ENCODE results near the gene PCDHA4. TPM values are rescaled to one million over a fixed set of nuclear protein-coding genes. Genes with fewer than 3 reads are reported as not detected.

The PCDHA4 gene
- 0.22 and 0.27 TPM in 2 replicates for total RNA-seq

DNA sequence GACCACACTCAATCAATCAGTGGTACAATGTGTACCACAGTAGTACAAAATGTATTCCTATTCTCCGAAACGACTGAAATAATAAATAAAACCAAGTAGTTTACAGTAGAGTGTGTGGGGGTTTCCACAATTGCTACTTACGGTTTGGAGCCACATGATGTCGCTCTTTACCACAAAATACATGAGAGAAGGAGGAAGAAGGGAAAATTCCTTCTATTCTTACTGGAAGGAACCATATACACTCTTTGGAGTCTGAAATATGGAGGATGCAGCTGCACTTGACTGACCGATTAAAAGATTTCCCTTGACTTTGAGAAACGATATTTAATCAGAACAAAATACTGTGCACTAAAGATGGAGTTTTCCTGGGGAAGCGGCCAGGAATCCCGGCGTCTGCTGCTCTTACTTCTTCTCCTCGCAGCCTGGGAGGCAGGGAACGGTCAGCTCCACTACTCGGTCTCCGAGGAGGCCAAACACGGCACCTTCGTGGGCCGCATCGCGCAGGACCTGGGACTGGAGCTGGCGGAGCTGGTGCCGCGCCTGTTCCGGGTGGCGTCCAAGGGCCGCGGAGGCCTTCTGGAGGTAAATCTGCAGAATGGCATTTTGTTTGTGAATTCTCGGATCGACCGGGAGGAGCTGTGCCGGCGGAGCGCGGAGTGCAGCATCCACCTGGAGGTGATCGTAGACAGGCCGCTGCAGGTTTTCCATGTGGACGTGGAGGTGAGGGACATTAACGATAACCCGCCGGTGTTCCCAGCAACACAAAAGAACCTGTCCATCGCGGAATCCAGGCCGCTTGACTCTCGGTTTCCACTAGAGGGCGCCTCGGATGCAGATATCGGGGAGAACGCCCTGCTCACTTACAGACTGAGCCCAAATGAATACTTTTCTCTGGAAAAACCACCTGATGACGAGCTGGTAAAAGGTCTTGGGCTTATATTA, at the start of gene PCDHA4:
Gene PCDHA4 (plus strand): TSS at position 235 of the 942 bp plus-strand sequence.

DNA sequence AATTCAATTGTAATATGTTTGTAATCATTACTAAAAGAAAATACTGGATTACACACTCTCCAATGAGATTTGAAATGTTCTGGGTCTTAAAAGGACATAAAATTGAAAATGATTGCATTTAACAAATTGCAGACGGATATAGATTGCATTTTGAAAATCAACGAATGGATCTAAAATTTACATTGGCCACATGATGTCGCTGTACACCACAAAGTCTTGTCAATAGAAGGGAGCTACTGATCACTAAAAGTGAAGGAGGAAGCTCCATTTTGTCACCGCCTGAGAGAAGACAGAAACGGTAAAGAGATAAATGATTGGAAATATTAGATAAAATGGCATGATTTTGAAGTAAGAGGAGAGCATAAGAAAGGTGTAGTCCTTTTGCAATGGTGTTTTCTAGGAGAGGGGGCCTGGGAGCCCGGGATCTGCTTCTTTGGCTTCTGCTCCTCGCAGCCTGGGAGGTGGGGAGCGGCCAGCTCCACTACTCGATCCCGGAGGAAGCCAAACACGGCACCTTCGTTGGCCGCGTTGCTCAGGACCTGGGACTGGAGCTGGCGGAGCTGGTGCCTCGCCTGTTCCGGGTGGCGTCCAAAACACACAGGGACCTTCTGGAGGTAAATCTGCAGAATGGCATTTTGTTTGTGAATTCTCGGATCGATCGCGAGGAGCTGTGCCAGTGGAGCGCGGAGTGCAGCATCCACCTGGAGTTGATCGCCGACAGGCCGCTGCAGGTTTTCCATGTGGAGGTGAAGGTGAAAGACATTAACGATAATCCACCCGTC, 20.8 kb upstream of the PCDHA4 start, which contains the start of gene PCDHA1:
Gene PCDHA1 (plus strand): TSS at position 236 of the 782 bp plus-strand sequence.

DNA sequence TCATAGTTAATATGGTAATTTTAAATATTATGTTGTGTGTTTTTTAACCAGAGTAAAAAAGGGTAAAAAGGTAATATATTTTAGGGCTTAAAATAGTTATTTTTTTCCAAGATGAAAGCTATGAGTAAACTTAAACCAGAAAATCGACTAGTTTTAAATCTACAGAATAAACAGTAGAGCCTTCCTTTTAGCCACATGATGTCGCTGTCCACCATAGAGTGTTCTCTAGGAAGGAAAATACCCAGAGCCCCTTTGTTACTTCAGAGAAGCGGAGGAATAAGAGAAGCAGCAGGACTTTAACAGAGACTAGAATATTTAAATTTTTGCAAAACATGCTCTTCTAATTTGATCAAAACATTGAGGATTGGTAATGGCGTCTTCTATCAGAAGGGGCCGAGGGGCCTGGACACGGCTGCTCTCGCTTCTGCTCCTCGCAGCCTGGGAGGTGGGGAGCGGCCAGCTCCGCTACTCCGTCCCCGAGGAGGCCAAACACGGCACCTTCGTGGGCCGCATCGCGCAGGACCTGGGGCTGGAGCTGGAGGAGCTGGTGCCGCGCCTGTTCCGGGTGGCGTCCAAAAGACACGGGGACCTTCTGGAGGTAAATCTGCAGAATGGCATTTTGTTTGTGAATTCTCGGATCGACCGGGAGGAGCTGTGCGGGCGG, 12.1 kb upstream of the PCDHA4 start, which contains the start of gene PCDHA2:
Gene PCDHA2 (plus strand): TSS at position 258 of the 664 bp plus-strand sequence.

DNA sequence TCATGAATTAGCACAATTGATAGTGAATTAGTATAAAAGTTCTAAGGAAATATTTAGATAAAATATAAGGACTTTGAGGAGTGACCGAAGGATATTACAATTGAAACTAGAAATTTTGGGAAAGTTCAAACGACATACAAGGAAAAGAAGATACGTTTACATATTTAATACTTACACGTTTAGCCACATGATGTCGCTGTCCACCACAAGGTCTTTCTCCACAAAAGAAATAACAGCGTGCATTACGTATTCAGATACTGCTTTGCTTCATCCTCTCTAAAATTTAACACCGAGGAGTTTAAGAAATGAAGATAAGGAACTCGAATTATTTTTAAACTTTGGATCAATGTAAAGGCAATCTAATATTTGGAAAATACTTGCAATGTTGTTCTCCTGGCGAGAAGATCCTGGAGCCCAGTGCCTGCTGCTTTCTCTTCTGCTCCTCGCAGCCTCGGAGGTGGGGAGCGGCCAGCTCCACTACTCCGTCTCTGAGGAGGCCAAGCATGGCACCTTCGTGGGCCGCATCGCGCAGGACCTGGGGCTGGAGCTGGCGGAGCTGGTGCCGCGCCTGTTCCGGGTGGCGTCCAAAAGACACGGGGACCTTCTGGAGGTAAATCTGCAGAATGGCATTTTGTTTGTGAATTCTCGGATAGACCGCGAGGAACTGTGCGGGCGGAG, 5.9 kb upstream of the PCDHA4 start, which contains the start of gene PCDHA3:
Gene PCDHA3 (plus strand): TSS at position 242 of the 678 bp plus-strand sequence.

DNA sequence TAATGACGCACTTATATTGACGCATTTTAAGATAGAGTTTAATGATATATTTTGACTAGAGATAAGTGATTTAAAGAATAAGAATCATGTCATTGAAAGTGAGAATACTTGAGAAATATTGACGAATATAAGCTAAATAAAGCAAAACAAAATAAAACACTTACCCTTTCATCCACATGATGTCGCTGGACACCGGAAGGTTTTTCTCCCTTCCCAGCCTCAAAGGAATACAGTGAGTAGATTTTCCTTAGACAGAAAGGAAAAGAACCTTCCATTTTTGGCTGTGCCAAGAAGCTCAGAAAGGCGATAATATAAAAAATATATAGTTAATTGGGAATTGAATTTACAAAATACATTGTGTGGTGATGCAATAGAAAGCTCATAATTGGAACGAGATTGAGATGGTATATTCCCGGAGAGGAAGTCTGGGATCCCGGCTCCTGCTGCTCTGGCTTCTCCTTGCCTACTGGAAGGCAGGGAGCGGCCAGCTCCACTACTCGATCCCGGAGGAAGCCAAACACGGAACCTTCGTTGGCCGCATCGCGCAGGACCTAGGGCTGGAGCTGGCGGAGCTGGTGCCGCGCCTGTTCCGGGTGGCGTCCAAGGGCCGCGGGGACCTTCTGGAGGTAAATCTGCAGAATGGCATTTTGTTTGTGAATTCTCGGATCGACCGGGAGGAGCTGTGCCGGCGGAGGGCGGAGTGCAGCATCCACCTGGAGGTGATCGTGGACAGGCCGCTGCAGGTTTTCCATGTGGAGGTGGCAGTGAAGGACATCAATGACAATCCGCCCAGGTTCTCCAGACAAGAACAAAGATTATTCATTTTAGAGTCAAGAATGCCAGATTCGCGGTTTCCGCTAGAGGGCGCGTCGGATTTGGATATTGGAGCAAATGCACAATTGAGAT, 14.8 kb downstream of the PCDHA4 start, which contains the start of gene PCDHA5:
Gene PCDHA5 (plus strand): TSS at position 239 of the 906 bp plus-strand sequence.

DNA sequence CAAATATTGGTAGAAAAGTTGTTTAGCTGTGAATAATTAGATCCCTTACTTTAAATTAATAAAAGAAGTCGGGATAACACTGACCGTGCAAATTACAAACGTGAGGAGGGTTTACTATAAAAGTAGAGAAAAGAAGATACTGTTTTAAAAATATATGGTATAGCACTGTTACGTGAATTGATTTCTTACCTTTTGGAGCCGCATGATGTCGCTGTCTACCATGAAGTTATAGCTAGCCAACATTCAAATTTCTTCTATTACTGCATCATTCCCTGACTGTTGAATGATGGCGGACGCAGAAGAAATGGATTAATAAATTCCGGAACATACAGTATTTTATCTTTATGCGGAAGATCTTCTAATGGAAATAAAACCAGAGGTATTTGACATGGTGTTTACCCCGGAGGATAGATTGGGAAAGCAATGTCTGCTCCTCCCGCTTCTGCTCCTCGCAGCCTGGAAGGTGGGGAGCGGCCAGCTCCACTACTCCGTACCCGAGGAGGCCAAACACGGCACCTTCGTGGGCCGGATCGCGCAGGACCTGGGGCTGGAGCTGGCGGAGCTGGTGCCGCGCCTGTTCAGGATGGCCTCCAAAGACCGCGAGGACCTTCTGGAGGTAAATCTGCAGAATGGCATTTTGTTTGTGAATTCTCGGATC, 21.0 kb downstream of the PCDHA4 start, which contains the start of gene PCDHA6:
Gene PCDHA6 (plus strand): TSS at position 257 of the 658 bp plus-strand sequence. CDS start 132 bp downstream, at position 389.

DNA sequence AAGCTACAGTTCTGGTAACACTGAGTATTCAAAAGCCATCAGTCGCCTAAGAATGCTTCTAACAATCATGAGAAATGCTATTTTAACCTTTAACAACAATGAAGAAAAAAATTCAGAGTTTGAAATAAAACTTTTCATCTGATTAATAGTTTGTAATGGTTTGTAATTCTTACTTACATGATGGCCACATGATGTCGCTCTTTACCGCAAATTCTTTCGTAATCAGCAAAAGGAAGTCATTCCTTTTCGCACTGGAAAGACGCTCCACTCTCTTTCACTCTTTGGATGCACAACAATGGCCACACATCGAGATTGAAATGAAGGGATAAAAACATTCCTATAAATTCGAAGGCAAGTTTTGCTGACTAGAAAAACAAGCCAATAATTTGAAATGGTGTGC, 27.1 kb downstream of the PCDHA4 start, which contains the start of gene PCDHA7:
Gene PCDHA7 (plus strand): TSS at position 277 of the 400 bp plus-strand sequence. CDS start 115 bp downstream, at position 392.

DNA sequence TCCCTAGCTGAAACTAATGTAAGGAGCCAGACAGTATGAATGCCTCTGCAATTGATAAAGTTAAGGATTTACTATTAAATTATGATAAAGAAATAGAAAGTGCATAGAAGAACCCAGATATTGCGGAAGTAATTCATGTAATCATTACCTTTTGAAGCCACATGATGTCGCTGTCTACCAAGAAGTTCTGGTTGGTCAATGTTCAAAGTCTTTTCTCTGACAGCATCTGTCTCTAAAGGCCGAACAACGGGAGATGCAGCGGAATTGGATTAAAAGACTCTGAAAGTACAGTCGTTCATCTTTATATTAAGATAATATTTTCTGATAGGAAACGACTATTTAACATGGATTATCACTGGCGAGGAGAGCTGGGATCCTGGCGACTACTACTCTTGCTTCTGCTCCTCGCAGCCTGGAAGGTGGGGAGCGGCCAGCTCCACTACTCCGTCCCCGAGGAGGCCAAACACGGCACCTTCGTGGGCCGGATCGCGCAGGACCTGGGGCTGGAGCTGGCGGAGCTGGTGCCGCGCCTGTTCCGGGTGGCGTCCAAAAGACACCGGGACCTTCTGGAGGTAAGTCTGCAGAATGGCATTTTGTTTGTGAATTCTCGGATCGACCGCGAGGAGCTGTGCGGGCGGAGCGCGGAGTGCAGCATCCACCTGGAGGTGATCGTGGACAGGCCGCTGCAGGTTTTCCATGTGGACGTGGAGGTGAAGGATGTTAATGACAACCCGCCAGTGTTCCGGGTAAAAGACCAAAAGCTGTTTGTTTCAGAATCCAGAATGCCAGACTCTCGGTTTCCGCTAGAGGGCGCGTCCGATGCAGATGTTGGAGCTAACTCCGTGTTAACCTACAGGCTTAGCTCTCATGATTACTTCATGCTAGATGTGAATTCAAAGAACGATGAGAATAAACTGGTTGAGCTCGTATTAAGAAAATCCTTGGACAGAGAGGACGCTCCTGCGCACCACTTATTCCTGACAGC, 34.4 kb downstream of the PCDHA4 start, which contains the start of gene PCDHA8:
Gene PCDHA8 (plus strand): TSS at position 210 of the 985 bp plus-strand sequence. CDS start 135 bp downstream, at position 345.

DNA sequence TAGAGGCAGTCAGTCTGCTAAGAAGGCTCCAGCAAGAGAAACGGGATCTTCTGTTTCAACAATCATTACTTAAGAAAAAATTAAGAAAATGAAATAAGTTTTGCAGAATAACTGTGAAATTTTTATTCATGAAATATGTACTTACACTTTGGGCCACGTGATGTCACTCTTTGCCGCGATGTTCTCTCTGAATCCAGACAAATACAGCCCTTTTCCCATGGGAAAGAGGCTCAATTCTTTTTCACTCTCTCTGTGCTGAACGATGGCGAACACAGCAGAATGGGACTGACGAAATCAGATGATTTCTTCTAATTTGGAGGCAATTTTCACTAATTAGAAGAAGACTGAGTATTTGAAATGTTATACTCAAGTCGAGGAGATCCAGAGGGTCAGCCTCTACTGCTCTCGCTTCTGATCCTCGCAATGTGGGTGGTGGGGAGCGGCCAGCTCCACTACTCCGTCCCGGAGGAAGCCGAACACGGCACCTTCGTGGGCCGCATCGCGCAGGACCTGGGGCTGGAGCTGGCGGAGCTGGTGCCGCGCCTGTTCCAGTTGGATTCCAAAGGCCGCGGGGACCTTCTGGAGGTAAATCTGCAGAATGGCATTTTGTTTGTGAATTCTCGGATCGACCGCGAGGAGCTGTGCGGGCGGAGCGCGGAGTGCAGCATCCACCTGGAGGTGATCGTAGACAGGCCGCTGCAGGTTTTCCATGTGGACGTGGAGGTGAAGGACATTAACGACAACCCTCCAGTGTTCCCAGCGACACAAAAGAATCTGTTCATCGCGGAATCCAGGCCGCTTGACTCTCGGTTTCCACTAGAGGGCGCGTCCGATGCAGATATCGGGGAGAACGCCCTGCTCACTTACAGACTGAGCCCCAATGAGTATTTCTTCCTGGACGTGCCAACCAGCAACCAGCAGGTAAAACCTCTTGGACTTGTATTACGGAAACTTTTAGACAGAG, 41.6 kb downstream of the PCDHA4 start, which contains the start of gene PCDHA9:
Gene PCDHA9 (plus strand): TSS at position 244 of the 964 bp plus-strand sequence. CDS start 114 bp downstream, at position 358.

DNA sequence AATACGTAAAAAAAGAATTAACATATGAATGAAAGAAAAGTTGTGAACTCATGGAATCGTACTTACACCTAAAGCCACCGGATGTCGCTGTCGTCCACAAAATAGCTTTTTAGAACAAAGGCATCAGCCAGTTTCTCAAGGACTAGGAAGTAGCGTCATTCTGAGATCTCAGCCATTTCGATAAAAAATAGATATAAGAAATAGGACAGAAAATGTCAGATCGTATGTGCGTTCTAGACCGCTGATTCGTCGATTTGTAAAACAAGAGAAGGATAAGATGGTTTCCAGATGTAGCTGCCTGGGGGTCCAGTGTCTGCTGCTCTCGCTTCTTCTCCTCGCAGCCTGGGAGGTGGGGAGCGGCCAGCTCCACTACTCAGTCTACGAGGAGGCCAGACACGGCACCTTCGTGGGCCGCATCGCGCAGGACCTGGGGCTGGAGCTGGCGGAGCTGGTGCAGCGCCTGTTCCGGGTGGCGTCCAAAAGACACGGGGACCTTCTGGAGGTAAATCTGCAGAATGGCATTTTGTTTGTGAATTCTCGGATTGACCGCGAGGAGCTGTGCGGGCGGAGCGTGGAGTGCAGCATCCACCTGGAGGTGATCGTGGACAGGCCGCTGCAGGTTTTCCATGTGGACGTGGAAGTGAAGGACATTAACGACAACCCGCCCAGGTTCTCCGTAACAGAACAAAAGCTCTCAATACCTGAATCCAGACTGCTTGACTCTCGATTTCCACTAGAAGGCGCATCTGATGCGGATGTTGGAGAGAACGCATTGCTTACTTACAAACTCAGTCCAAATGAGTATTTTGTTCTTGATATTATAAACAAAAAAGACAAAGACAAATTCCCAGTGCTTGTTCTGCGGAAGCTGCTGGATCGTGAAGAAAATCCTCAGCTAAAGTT, 49.2 kb downstream of the PCDHA4 start, which contains the start of gene PCDHA10:
Gene PCDHA10 (plus strand): TSS at position 126 of the 903 bp plus-strand sequence. CDS start 152 bp downstream, at position 278.

Other genes starting within 250 kb of the PCDHA4 start
- gene SRA1, start 249.6 kb upstream of the PCDHA4 start, total RNA-seq = 20.5 and 25.5 TPM in 2 replicates
- 5.6 and 6.1 TPM in 2 replicates for gene APBB3, start 242.5 kb upstream of the PCDHA4 start, total RNA-seq
- 28.6 and 34.2 TPM in 2 replicates for gene SLC35A4, start 242.2 kb upstream of the PCDHA4 start, total RNA-seq
- 0.14 and 0.40 TPM in 2 replicates for gene CD14, start 173.9 kb upstream of the PCDHA4 start, total RNA-seq
- gene TMCO6, start 167.6 kb upstream of the PCDHA4 start, total RNA-seq = 21.3 and 49.0 TPM in 2 replicates
- 30.3 and 31.0 TPM in 2 replicates for gene NDUFA2, start 159.4 kb upstream of the PCDHA4 start, total RNA-seq
- gene IK, start 159.2 kb upstream of the PCDHA4 start, total RNA-seq = 105 and 117 TPM in 2 replicates
- 25.3 and 26.6 TPM in 2 replicates for gene WDR55, start 142.2 kb upstream of the PCDHA4 start, total RNA-seq
- gene DND1, start 133.5 kb upstream of the PCDHA4 start, total RNA-seq = 0.43 and 0.53 TPM in 2 replicates
- 72.0 and 73.0 TPM in 2 replicates for gene HARS1, start 115.7 kb upstream of the PCDHA4 start, total RNA-seq
- gene HARS2, start 115.6 kb upstream of the PCDHA4 start, total RNA-seq = 33.2 and 34.8 TPM in 2 replicates
- 33.0 and 40.3 TPM in 2 replicates for gene ZMAT2, start 106.6 kb upstream of the PCDHA4 start, total RNA-seq
- gene PCDHA1, start 20.9 kb upstream of the PCDHA4 start, total RNA-seq = not detected in 2 replicates
- under 0.01 TPM in 1 of 2 replicates, not detected in the other for gene PCDHA2, start 12.2 kb upstream of the PCDHA4 start, total RNA-seq
- 0.13 and 0.14 TPM in 2 replicates for gene PCDHA3, start 6.0 kb upstream of the PCDHA4 start, total RNA-seq
- under 0.01 and 0.07 TPM in 2 replicates for gene PCDHA5, start 14.5 kb downstream of the PCDHA4 start, total RNA-seq
- gene PCDHA6, start 20.9 kb downstream of the PCDHA4 start, total RNA-seq = 0.13 and 0.22 TPM in 2 replicates
- 0.07 and 0.40 TPM in 2 replicates for gene PCDHA7, start 27.2 kb downstream of the PCDHA4 start, total RNA-seq
- under 0.01 TPM in 2 replicates for gene PCDHA8, start 34.1 kb downstream of the PCDHA4 start, total RNA-seq
- gene PCDHA9, start 41.3 kb downstream of the PCDHA4 start, total RNA-seq = under 0.01 and 0.07 TPM in 2 replicates
- 0.07 and 0.27 TPM in 2 replicates for gene PCDHA10, start 48.8 kb downstream of the PCDHA4 start, total RNA-seq
- gene PCDHA11, start 61.9 kb downstream of the PCDHA4 start, total RNA-seq = under 0.01 TPM in 1 of 2 replicates, not detected in the other
- under 0.01 TPM in 1 of 2 replicates, not detected in the other for gene PCDHA12, start 68.2 kb downstream of the PCDHA4 start, total RNA-seq
- gene PCDHA13, start 75.1 kb downstream of the PCDHA4 start, total RNA-seq = not detected in 2 replicates
- under 0.01 TPM in 1 of 2 replicates, not detected in the other for gene PCDHAC1, start 119.2 kb downstream of the PCDHA4 start, total RNA-seq
- gene PCDHAC2, start 159.4 kb downstream of the PCDHA4 start, total RNA-seq = 1.8 and 3.3 TPM in 2 replicates
- gene PCDHB1, start 244.3 kb downstream of the PCDHA4 start, total RNA-seq = not detected in 2 replicates